ENCODE data around the gene CD2.

Gene CD2

DNA sequence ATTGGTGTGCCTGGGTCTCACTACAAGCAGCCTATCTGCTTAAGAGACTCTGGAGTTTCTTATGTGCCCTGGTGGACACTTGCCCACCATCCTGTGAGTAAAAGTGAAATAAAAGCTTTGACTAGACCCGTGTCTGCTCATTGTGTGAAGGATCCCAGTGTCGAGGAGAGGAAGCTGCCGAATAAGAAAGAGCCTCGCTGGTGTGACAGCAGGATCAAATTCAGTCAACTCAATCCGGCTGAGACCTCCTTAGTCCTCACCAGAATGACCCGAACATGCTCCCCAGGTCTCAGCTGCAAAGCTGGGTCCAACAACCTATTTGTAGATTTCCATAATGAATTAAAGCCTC lies 14.8 kb downstream of the CD2 start:
- DNase-seq = no peak
- no peak for TF ChIP-seq POLR2A (IDR thresholded peaks at IDR 0.05; ENCODE audit: low read length)
- no peak for TF ChIP-seq GATA1 (IDR thresholded peaks at IDR 0.05; ENCODE audit: low read depth, low read length)

DNA sequence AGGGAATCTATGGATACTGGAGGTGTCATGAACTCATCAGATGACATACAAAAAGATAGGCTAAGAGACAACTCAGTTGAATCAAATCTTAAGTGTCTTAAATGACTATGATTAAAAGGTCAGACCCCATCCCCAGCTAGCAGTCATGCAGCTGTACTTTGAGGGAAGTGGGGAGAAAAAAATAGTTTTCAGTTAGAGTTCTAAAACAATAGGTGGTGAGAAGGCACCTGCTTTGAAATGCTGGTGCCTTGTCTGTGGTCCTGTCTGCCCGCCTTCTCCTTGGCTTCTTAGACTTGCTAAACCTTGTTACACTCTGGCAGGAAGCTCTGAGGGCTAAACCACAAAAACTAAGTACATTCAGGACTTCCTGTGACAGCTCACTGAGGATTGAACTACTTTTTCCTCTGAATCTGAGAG lies 15.3 kb downstream of the CD2 start:
- TF ChIP-seq POLR2A (IDR thresholded peaks at IDR 0.05; ENCODE audit: low read length) (no peak), GATA1 (IDR thresholded peaks at IDR 0.05; ENCODE audit: low read depth, low read length) (no peak)

DNA sequence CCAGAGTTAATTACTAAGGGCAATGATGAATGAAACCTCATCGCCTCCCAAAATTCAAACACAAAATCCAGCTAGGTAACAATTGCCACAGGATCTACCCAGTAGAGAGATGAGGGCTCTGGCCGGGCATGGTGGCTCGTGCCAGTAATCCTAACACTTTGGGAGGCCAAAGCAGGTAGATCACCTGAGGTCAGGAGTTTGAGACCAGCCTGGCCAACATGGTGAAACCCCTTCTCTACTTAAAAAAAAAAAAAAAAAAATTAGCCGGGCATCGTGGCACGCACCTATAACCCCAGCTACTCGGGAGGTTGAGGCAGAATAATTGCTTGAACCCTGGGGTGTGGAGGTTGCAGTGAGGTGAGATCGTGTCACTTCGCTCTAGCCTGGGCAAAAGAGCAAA lies 15.8 kb downstream of the CD2 start:
- DNase-seq = no peak
- TF ChIP-seq POLR2A (IDR thresholded peaks at IDR 0.05; ENCODE audit: low read length) = no peak
- TF ChIP-seq GATA1 (IDR thresholded peaks at IDR 0.05; ENCODE audit: low read depth, low read length) = no peak

More for the DNA sequence above, 15.3 kb downstream of the CD2 start:
- no peak for DNase-seq

DNA sequence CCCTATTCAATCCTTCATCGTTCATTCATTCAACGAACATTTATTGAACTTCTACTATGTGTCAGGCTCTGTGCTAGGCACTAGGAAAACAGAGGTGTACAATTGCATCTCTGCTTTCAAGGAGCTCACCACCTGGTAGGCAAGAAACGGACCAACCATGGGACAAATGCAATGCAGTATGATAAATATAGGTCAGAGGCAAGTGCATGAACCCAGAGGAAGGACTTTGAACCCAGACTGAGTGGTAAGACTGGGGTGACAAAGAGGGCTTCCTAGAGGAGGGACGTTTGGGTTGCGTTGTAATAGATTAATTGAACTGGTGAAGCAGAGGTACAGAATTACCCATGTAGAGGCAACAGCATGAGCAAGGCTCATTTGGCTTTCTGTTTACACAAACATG lies 16.4 kb downstream of the CD2 start:
- TF ChIP-seq GATA1 (IDR thresholded peaks at IDR 0.05; ENCODE audit: low read depth, low read length) = no peak
- no peak for TF ChIP-seq POLR2A (IDR thresholded peaks at IDR 0.05; ENCODE audit: low read length)
- no peak for DNase-seq

DNA sequence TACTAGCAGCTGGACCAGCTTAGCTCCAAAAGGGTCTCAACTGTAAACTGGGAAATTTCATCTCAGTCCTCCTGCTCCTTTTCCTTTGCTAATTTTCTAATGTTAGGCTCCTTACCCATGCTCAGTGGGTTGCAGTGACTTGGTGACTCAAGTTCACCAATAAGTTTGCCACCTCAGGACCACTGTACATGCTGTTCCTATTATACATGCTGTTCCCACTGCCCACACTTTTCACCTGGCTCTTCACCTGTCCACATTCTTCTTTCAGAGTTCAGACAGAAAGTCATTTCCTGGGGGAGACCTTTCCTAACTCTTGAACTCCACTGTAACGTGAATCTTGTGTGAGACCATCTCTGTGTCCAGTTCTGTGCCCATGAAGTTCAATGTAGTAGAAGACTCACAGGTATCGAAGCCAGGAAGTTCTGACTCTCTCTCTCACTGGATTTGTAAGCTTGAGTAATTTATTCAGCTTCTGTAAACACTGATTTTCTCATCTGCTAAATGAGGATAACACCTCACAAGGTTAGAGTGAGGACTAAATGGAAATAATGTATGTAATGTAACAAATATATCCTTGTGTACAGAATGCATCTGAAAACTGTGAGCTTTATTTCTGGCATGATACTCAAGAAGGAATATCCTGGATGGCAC lies 17.9 kb downstream of the CD2 start:
- no peak for TF ChIP-seq POLR2A (IDR thresholded peaks at IDR 0.05; ENCODE audit: low read length)
- TF ChIP-seq GATA1 (IDR thresholded peaks at IDR 0.05; ENCODE audit: low read depth, low read length) = no peak
- no peak for DNase-seq

DNA sequence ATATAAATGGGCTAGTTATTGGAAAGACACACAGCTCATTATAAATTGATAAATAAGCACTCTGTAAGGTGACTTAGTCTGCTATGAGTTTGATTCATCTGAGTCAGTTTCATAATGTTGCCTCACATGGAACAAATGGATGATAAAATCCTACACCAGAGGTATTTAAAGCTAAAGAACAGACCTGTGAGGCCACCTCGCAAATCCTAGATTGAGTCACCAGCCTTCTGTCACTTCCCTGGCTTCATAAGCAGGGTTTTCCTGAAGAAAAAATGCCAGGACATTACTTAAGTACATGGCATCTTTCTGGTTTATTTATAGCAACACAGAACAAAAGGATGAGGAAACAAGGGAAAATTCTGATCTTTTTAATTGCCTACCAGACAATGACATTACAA lies 18.4 kb downstream of the CD2 start:
- TF ChIP-seq GATA1 (IDR thresholded peaks at IDR 0.05; ENCODE audit: low read depth, low read length) = no peak
- no peak for TF ChIP-seq POLR2A (IDR thresholded peaks at IDR 0.05; ENCODE audit: low read length)
- no peak for DNase-seq

DNA sequence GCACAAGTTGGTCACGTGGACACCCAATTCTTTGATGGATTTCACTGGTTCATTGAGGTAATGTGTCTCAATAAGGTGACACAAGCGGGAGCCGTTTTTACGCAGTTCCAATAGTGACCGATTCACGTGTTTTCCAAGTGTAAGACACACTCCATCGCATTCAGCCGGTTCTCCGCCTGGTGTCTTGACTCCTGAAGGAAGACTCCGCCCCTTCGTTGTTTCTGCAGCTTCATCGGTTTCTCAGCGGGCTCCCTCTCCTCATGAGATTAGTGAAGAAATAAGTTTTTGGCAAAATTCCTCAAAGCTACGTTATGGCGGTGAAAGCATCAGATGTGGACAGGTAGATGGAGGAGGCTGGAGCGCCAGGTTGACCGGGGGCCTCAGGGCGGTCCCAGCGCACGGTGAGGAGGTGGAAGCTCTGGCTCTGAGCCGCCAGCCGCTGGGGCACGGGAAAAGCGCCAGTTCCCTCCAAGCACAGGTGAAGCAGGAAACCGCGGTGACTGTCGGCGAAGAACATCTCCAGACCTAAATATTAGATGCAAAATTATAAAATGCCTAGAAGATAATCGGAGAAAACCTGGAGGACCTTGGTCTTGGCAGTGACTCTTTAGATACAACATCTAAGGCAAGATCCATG lies 21.0 kb downstream of the CD2 start:
- TF ChIP-seq POLR2A (IDR thresholded peaks at IDR 0.05; ENCODE audit: low read length) = no peak
- no peak for TF ChIP-seq GATA1 (IDR thresholded peaks at IDR 0.05; ENCODE audit: low read depth, low read length)
- DNase-seq = no peak

DNA sequence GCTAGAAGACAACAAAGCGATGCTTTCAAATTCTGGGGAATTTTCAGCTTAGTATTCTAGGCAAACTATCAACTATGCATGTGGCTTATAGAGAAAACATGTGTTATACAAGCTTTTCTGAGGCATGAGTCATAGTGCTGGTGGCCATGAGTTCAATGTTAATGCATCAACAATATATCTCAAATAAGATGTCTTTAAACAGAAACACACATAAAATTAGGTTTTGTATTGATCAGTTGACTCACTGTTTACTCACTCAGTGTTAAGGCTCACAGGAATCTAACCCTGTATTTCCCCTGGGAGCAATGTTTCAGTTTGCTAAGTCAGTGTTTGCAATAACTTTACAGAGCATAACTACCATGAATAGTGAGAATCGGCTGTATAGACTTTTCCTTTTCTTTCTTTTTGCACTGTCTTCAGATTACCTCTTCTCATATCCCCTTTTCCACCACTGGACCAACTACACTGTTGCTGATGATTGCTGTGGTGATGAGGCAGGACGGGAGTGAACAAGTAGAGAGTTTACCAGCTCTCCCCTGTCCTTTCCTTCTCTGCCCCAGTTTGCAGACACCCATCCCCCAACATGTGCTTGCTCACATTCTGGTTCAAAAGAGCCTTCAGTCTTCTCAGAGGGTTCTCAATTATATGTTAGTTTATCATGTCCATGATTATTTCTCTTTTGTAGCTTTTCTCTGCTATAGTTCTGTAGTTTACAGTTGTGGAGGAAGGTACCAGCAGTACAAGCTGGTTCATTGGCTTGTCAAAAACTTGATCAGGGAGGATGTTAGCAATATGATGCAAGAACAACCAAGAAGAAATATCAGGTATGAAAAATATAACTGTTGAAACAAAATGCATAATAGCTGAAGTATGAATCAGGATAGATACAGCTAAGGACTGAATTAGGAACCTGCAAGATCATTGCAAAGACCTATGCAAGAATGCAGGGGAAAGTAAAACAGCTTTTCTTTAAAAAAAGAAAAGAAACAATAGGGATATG lies 23.9 kb downstream of the CD2 start:
- no peak for TF ChIP-seq POLR2A (IDR thresholded peaks at IDR 0.05; ENCODE audit: low read length)
- no peak for TF ChIP-seq GATA1 (IDR thresholded peaks at IDR 0.05; ENCODE audit: low read depth, low read length)
- DNase-seq = no peak

DNA sequence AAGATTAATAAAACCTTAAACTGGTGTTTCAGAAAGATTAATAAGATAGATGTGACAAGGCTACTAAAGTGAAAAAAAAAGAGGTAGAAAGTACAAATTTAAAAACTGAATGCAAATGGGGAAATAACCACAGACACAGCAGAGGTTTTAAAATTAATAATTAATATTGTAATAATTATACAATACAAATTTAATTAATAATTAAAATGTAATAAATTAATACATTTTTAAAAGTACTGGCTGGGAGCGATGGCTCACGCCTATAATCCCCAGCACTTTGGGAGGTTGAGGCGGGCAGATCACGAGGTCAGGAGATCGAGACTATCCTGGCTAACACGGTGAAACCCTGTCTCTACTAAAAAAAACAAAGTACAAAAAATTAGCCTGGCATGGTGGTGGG lies 26.8 kb downstream of the CD2 start:
- DNase-seq = no peak
- TF ChIP-seq POLR2A (IDR thresholded peaks at IDR 0.05; ENCODE audit: low read length) = no peak
- no peak for TF ChIP-seq GATA1 (IDR thresholded peaks at IDR 0.05; ENCODE audit: low read depth, low read length)

DNA sequence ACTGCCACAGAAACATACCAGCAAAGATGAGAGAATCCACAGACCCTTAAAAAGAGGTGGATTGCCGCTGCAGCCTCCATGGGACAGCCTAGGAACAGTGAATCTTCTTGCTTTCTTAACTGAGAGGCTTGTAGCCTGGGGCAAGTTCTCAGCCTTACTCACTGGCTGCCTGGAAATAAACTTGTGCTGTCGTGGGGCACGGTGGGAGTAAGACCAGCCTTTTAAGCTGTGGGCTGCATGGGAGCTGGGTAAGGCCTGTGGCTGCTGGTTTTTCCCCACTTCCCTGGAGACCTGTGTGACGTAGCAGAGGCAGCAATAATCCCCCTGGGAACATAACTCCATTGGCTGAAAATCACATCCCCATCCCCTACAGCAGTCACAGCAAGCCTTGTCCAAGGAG lies 30.8 kb downstream of the CD2 start:
- TF ChIP-seq GATA1 (IDR thresholded peaks at IDR 0.05; ENCODE audit: low read depth, low read length) (no peak), POLR2A (IDR thresholded peaks at IDR 0.05; ENCODE audit: low read length) (no peak)
- no peak for DNase-seq

DNA sequence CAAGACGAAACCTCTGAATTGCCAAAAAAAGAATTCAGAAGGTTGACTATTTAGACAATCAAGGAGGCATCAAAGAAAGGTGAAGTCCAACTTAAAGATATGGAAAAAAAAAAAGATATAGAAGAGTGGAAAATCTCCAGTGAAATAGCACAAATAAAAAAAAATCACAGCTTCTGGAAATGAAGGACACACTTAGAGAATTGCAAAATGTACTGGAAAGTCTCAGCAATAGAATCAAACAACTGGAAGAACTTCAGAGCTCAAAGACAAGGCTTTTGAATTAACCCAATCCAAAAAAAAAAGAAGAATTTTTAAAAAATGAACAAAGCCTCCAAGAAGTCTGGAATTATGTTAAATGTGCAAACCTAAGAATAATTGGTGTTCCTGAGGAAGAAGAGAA lies 31.8 kb downstream of the CD2 start:
- TF ChIP-seq GATA1 (IDR thresholded peaks at IDR 0.05; ENCODE audit: low read depth, low read length) (no peak), POLR2A (IDR thresholded peaks at IDR 0.05; ENCODE audit: low read length) (no peak)
- no peak for DNase-seq

DNA sequence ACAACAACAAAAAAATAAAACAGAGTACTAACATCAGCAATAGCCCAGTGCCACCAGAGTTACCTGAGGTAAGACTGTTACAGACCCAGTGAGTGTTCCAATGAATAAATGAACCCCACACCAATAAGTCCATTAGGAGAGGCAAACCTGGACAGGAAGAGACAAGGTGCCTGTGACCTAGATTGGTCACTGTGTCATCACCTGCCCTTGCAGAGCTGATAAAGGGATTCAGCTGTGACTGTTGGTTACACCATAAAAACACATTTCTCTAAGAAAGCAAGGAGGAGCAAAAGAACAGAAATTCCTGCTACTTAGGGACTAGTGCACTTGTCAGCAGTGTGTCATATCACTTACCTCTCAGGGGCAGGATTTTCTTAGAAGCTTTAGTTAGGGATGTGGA lies 37.5 kb downstream of the CD2 start:
- TF ChIP-seq POLR2A (IDR thresholded peaks at IDR 0.05; ENCODE audit: low read length) = no peak
- no peak for TF ChIP-seq GATA1 (IDR thresholded peaks at IDR 0.05; ENCODE audit: low read depth, low read length)
- no peak for DNase-seq

DNA sequence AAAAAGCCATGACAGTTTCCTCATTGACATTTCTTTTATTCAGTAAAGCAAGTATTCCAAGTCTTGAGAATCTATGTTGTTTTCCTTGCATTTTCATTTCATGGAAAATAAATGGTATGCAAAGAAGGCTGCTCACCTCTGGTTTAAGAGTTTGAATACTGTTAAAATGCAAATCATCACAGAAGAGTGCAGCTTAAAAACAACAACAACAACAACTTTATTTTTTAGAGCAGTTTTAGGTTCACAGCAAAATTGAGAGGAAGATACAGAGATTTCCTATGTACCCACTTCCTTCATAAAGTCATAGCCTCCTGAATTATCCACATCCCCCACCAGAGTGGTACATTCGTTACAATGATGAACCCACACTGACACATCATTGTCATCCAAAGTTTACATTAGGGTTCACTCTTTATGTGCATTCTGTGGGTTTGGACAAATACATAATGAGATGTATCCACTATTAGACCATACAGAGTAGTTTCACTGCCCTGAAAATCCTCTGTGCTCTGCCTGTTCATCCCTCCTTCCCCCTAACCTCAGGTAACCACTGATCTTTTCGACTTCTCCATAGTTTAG lies 39.2 kb downstream of the CD2 start:
- no peak for DNase-seq
- TF ChIP-seq GATA1 (IDR thresholded peaks at IDR 0.05; ENCODE audit: low read depth, low read length) (no peak), POLR2A (IDR thresholded peaks at IDR 0.05; ENCODE audit: low read length) (no peak)

DNA sequence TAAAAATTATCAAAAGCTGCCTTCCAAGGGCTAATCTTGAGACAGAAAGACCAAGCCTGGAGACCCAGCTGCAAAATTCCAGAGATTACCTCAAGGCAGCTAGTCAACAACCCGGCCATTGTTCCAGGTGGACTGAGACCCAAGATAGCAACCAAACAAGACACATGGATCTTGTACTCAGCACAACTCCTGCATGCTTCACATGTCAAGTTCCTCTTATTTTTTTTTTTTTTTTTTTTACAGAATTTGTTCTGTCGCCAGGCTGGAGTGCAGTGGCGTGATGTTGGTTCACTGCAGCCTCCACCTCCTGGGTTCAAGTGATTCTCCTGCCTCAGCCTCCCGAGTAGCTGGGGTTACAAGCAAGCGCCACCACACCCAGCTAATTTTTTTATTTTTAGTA lies 40.1 kb downstream of the CD2 start:
- TF ChIP-seq POLR2A (IDR thresholded peaks at IDR 0.05; ENCODE audit: low read length) (no peak), GATA1 (IDR thresholded peaks at IDR 0.05; ENCODE audit: low read depth, low read length) (no peak)
- DNase-seq = no peak

Measured in erythroblast (primary cell).